GM18519 (cell line): ENCODE data around the gene PTPN22.

ENCODE experiments used
- ATAC-seq: cut with Tn5 transposase; IDR thresholded peaks from one replicate; pipeline ENCODE4 v1.9.1; 2021; ENCODE audit warnings: mild to moderate bottlenecking, moderate library complexity; ENCODE audit not compliant: unreplicated experiment, low FRiP score

Gene PTPN22

GRCh38 chr1:113871597-113872113 lies at the start of gene PTPN22:
TSS of gene PTPN22 (minus strand) at chr1:113871712.
- peak; percentile 91 for ATAC-seq

- no peak for ATAC-seq
These were observed 46.7 kb upstream of the PTPN22 start for GRCh38 chr1:113918243-113918642.

- ATAC-seq = no peak
These were observed 46.0 kb upstream of the PTPN22 start for GRCh38 chr1:113917400-113918082.

- ATAC-seq = no peak
These were observed 45.5 kb upstream of the PTPN22 start for GRCh38 chr1:113916974-113917373.

GRCh38 chr1:113913887-113914664 lies 42.6 kb upstream of the PTPN22 start:
- no peak for ATAC-seq

GRCh38 chr1:113913312-113913668 lies 41.8 kb upstream of the PTPN22 start:
- ATAC-seq = no peak

GRCh38 chr1:113912594-113913311 lies 41.2 kb upstream of the PTPN22 start:
- no peak for ATAC-seq

- ATAC-seq = no peak
These were observed 33.9 kb upstream of the PTPN22 start for GRCh38 chr1:113905435-113905861.

- peak; percentile 79 for ATAC-seq
These were observed 33.3 kb upstream of the PTPN22 start, which contains the start of the genes AP4B1 and DCLRE1B for GRCh38 chr1:113904674-113905434. TSS of gene AP4B1 (minus strand) at chr1:113904799. CDS start at chr1:113904717, 82 bp downstream. TSS of gene DCLRE1B (plus strand) at chr1:113905326. CDS start at chr1:113905587, 261 bp downstream.

GRCh38 chr1:113904293-113904673 lies 32.8 kb upstream of the PTPN22 start:
- peak; percentile 21 for ATAC-seq

GRCh38 chr1:113903501-113904292 lies 32.2 kb upstream of the PTPN22 start:
- ATAC-seq = no peak

- ATAC-seq = no peak
These were observed 29.7 kb upstream of the PTPN22 start for GRCh38 chr1:113901191-113901590.

- no peak for ATAC-seq
These were observed 27.6 kb upstream of the PTPN22 start for GRCh38 chr1:113899111-113899510.

GRCh38 chr1:113898241-113898814 lies 26.8 kb upstream of the PTPN22 start:
- ATAC-seq = no peak

- ATAC-seq = no peak
These were observed 24.4 kb upstream of the PTPN22 start for GRCh38 chr1:113895961-113896360.

GRCh38 chr1:113895098-113895497 lies 23.6 kb upstream of the PTPN22 start:
- no peak for ATAC-seq

- no peak for ATAC-seq
These were observed 21.8 kb upstream of the PTPN22 start for GRCh38 chr1:113893267-113893666.

GRCh38 chr1:113891631-113892220 lies 20.2 kb upstream of the PTPN22 start:
- ATAC-seq = no peak

GRCh38 chr1:113890816-113891215 lies 19.3 kb upstream of the PTPN22 start:
- no peak for ATAC-seq
